Measurements from ENCODE around the gene SLCO2A1. TPM values are rescaled to one million over a fixed set of nuclear protein-coding genes. Genes with fewer than 3 reads are reported as not detected.

Gene SLCO2A1
- total and polyA plus RNA-seq, 2 of the 4 experiments (the other 2 are of a cell fraction): under 0.01 to 1.5 TPM

DNA sequence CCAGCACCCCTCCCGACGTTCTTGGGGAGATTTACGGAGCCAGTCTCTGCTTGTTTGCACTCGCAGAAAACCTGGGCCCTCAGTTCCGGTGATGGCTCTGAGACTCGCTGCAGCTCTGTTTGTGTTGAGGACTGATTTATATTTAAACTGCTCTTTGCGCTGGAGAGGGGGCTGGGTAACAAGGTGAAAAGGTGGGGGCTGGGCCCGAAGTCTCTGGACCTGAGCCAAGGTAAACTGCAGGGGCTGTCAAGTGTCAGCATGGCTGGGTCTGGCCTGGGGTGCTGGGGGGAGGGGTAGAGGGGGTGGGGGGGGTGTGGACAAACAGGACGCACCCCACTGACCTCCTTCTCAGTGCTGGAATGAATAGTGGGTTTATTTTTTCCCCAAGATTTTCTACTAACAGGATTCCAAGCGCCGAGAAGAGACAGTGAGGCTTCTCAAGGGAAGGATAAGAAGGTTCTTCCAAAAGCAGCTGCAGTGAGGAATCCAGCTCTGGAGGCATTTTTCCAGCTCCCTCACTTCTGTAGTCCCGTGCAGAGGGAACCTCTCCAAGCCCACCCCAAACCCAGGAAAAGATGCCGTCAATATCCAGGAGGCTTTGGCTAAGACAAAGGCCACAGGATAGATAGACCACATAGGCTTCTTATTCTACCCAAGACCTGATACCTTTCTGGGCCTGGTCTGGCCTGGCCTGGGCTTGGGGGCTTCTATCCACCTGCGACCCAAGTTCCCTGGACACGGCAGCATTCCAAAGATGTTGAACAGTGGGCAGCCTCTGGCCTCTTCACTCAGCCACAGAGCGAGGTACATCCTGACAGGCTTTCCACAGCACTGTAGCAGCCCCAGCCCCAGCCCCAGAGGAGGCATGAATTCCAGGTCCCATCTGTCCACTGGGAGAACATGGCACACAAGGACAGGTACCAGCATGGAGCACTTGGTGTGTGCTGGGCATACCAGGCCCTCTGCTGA, 938 bp upstream of the SLCO2A1 start:
- CTCF ChIA-PET: no interaction called here
- dilution Hi-C loops (cut with HindIII; ENCODE audit: low sequenced_read_pairs, unreplicated experiment): no loop called here
- H4K5ac ChIP-seq (ENCODE audit: low read depth, low read length): no peak overlapping the region
- peaks cover 3% of the 10 kb centered on the region; the same call in 1 of the 2 replicates for H3K9me1 ChIP-seq (ENCODE audit: insufficient read depth, low read length)
- H3K9me3 ChIP-seq (ENCODE audit: control insufficient read depth, insufficient read depth, low read length): no peaks in the 10 kb centered on the region
- no peak overlapping the region for H3K23ac ChIP-seq (ENCODE audit: low read depth, low read length)
- no peak overlapping the region for H3K18ac ChIP-seq (ENCODE audit: low read depth, low read length)
- peaks cover 14% of the 10 kb centered on the region for H3K27me3 ChIP-seq (ENCODE audit: control insufficient read depth, insufficient read depth, low read length)
- DNase-seq (no peak), ATAC-seq (ENCODE audit: low read depth) (no peak)
- H2BK20ac ChIP-seq (ENCODE audit: low read depth, low read length): no peak overlapping the region
- no peak overlapping the region for H3K9ac ChIP-seq (ENCODE audit: low read depth, low read length)
- H2BK5ac ChIP-seq (ENCODE audit: low read depth, low read length, poor library complexity, severe bottlenecking): no peak overlapping the region
- no peak overlapping the region for H2AK5ac ChIP-seq (ENCODE audit: low read depth, low read length)
- H3K4ac ChIP-seq (ENCODE audit: low read depth, low read length): no peak overlapping the region; the same call in 1 of the 2 replicates
- no peak overlapping the region for H4K91ac ChIP-seq (ENCODE audit: insufficient read depth, low read depth, low read length)
- intact Hi-C loops (cut with micrococcal nuclease): no loop called here
- H2AFZ ChIP-seq (replicated peaks; ENCODE audit: low read length, poor library complexity): peak overlapping the region; percentile 88
- in situ Hi-C loops (cut with MboI; ENCODE audit: low sequenced_read_pairs): no loop called here
- no peak overlapping the region for H3K56ac ChIP-seq (ENCODE audit: extremely low read depth, insufficient read depth, low read length)
- H4K20me1 ChIP-seq (ENCODE audit: insufficient read depth, low read length): no peaks in the 10 kb centered on the region
- H2AK9ac ChIP-seq (replicated peaks; ENCODE audit: low read depth, low read length, poor library complexity): no peak overlapping the region
- H3K4me2 ChIP-seq (ENCODE audit: low read depth, low read length): no peak overlapping the region; the same call in 1 of the 2 replicates
- H4K8ac ChIP-seq (ENCODE audit: low read depth in 2 of 2, low read length in 2 of 2): no peak overlapping the region
- H3K4me1 ChIP-seq (ENCODE audit: control insufficient read depth, insufficient read depth, low read length): peaks cover 2% of the 10 kb centered on the region; the same call in 1 of the 2 replicates
- POLR2A ChIA-PET (ENCODE audit: unreplicated experiment): no interaction called here
- H2BK120ac ChIP-seq (ENCODE audit: low read depth, low read length): no peak overlapping the region
- H3K4me3 ChIP-seq (ENCODE audit: insufficient read depth, low read depth, low read length): no peak overlapping the region
- no peak overlapping the region for H2BK15ac ChIP-seq (ENCODE audit: low read depth, low read length)
- H3K36me3 ChIP-seq (ENCODE audit: control insufficient read depth, insufficient read depth, low read length): no peaks in the 10 kb centered on the region
- H3K27ac ChIP-seq (ENCODE audit: insufficient read depth, low read length): no peak overlapping the region
- 19% methylated on average over 5 of the region's 16 CpGs; no CpG with 5 or more reads in 1 of the 2 experiments for whole genome bisulfite sequencing, 2 experiments (ENCODE audit: extremely low coverage in 2 of 2, insufficient read length in 1 of 2)
- no TSS peak for BruUV-seq (replicated peaks)
- no peak overlapping the region for H3K14ac ChIP-seq (replicated peaks; ENCODE audit: low read depth, low read length)
- no peaks in the 10 kb centered on the region for H3K79me1 ChIP-seq (ENCODE audit: low read depth in 1 of 2, low read length in 2 of 2)
- TF ChIP-seq BHLHE40 (IDR thresholded peaks at IDR 0.05; ENCODE audit: low read depth, low read length): no peak
- TF ChIP-seq CHD1 (IDR thresholded peaks at IDR 0.05; ENCODE audit: low read depth, low read length): no peak
- TF ChIP-seq POLR2A (IDR thresholded peaks at IDR 0.05; ENCODE audit: low read depth, low read length): no peak
- no peak for TF ChIP-seq MXI1 (IDR thresholded peaks at IDR 0.05; ENCODE audit: borderline replicate concordance, low read depth, low read length)
- no peak for TF ChIP-seq MAZ (IDR thresholded peaks at IDR 0.05; ENCODE audit: borderline replicate concordance, low read depth, low read length)
- TF ChIP-seq, protein P1, sequence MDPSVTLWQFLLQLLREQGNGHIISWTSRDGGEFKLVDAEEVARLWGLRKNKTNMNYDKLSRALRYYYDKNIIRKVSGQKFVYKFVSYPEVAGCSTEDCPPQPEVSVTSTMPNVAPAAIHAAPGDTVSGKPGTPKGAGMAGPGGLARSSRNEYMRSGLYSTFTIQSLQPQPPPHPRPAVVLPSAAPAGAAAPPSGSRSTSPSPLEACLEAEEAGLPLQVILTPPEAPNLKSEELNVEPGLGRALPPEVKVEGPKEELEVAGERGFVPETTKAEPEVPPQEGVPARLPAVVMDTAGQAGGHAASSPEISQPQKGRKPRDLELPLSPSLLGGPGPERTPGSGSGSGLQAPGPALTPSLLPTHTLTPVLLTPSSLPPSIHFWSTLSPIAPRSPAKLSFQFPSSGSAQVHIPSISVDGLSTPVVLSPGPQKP (IDR thresholded peaks at IDR 0.05; ENCODE audit: borderline replicate concordance, low read depth, low read length): no peak
- TF ChIP-seq FOS (IDR thresholded peaks at IDR 0.05; ENCODE audit: low read depth, low read length): no peak
- no peak for TF ChIP-seq NFE2L2 (IDR thresholded peaks at IDR 0.05; ENCODE audit: low read depth, low read length)
- no peak for TF ChIP-seq RAD21 (IDR thresholded peaks at IDR 0.05; ENCODE audit: low read length)
- no peak for TF ChIP-seq CEBPB (IDR thresholded peaks at IDR 0.05; ENCODE audit: low read depth, low read length)
- no peak for TF ChIP-seq SMC3 (IDR thresholded peaks at IDR 0.05; ENCODE audit: low read depth, low read length)
- TF ChIP-seq MAFK (IDR thresholded peaks at IDR 0.05; ENCODE audit: low read depth, low read length): no peak
- no peak for TF ChIP-seq RFX5 (IDR thresholded peaks at IDR 0.05; ENCODE audit: low read depth, low read length)
- TF ChIP-seq, protein P2, sequence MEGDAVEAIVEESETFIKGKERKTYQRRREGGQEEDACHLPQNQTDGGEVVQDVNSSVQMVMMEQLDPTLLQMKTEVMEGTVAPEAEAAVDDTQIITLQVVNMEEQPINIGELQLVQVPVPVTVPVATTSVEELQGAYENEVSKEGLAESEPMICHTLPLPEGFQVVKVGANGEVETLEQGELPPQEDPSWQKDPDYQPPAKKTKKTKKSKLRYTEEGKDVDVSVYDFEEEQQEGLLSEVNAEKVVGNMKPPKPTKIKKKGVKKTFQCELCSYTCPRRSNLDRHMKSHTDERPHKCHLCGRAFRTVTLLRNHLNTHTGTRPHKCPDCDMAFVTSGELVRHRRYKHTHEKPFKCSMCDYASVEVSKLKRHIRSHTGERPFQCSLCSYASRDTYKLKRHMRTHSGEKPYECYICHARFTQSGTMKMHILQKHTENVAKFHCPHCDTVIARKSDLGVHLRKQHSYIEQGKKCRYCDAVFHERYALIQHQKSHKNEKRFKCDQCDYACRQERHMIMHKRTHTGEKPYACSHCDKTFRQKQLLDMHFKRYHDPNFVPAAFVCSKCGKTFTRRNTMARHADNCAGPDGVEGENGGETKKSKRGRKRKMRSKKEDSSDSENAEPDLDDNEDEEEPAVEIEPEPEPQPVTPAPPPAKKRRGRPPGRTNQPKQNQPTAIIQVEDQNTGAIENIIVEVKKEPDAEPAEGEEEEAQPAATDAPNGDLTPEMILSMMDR (conservative IDR thresholded peaks at IDR 0.05; ENCODE audit: low read depth, low read length): no peak
- no peak for TF ChIP-seq RCOR1 (IDR thresholded peaks at IDR 0.05; ENCODE audit: insufficient replicate concordance, low read length)
